Ecto neural progenitor cell (in vitro differentiated cells): Measurements from ENCODE around the gene EVI5.

Experiments used
- DNase-seq: peaks from one replicate; pipeline ENCODE4 v3.0.0-alpha.2; 2018; ENCODE audit warnings: low spot score

The EVI5 gene

DNA sequence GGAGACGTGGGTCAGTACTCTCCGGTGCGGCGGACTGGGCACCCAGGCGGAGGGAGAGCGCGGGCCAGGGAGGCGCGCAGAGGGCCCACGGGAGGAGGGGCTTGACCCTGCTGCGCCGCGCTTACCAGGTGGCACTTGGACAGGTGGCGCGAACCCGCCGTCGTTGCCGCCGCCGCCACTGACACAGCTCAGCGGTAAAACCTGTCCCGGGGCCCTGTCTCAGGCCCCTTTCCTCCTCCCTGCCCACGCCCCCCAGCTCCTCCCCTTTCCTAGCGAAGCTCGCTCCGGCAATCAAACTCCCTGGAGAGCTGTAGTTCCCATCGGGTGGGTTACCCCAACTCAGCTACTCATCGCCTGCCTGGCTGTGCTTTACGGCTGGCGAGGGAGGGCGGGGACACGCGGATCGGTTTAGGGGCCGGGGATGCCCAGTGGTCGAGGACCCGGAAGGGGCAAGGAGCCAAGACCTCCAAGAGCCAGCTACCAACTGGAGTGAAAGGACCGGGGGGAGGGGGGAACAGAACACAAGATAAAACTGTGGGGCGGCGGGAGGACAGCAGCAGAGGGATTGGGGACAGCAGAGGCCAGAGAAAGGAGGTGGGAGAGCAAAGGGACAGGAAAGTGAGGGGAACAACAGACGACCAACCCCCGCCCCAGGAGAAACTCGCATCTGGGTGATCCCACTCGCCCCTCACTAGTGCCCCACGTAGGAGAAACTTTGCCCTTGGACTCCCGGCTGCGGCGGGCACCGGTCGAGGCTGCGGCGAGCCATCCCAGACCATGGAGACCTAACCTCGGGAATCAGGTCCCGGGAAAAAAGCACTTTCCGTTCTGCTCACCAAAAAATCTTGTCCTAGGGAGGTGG, 301.1 kb downstream of the EVI5 start:
- DNase-seq = peak; percentile 74

DNA sequence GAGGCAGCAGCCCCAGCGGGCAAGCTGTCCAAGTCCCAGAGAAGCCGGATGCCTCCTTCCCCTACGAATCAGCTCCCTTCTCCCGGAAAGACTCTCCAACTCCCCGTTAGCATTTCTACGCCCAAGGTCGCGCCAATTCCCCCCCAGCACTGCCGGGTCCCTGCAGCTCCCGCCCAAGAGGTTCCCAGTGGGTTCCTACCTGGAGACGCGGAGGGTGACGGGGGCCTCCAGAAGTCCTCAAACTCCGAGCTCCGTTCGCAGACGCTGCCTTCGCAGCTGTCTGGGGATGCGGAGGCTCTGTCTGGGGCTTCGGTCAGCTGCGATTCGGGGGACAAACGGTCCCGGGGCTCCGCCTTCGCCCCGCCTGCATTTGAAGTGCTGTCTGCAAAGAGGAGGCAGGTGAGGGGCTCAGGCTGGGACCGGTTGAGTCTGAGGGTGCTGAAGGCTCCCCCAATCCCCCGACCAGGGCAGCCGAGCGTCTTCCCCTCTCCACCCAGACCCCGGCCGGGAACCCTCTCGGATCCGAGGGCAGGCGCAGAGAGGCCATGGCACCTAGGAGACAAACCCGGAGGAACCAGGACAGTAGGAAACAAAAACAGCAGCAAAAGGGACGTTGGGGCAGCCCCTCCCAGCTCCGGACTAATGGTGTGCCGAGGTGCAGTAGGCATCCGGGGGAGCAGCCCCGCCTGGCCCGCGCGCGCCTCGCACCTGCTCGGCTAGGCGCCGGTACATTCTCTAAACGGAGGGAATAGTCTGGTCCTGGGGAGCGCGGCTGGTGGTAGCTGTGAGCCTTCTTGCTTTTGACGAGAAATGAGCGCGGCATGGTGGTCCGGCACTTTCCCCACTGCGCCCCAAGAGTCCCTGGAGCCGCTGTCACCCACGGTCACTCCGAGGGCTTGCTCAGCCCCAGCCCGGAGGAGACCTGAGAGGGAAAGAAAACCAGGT, 302.0 kb downstream of the EVI5 start:
- peak; percentile 68 for DNase-seq

DNA sequence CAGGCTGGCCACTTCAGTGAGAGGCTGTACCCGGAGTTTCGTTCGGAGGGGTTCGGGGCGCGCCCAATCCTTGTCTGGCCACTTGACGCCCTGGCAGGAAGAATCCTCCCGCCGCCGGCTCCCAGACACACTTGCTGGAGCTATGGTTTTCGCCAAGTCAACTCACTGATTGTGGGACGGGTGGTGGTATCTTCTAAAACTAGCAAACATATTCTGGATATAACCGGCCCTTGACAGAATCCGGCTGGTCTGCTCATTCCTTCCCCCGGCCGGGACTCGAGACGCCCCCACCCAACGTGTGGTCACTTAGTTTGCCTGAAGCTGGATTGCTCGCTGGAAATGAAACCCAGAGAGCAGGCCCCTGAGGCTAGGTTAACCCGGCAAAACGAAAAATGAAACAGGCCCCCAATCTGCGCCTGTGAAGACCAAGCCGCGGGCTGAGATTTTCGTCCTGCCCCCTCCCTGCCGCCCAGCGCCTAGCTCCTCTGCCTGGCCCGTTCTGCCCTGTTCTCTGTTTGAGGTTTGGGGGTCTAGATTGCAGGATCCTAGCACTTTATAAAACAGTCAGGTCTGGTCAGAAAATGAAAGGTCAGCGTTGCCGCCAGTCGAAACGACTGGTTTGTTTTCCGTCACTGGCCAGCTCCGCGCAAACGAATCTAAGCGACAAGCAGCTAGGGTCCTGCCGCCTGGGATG, 302.8 kb downstream of the EVI5 start:
- DNase-seq = peak; percentile 61

DNA sequence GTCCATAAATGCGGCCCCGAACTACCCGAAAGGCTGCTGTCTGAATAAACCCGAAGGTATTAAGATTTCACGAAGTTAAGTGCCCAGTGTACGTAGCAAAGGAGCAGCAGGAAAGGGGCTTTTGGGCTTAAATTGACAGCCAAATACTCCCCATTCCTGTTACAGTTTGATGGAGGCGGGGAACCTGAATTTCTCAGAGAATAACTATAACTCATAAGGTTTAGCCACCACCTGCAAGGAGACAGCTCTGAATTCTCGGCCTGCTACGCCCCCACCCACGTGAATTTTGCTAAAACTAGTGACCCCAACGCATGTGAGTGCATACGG, 303.3 kb downstream of the EVI5 start:
- no peak for DNase-seq

DNA sequence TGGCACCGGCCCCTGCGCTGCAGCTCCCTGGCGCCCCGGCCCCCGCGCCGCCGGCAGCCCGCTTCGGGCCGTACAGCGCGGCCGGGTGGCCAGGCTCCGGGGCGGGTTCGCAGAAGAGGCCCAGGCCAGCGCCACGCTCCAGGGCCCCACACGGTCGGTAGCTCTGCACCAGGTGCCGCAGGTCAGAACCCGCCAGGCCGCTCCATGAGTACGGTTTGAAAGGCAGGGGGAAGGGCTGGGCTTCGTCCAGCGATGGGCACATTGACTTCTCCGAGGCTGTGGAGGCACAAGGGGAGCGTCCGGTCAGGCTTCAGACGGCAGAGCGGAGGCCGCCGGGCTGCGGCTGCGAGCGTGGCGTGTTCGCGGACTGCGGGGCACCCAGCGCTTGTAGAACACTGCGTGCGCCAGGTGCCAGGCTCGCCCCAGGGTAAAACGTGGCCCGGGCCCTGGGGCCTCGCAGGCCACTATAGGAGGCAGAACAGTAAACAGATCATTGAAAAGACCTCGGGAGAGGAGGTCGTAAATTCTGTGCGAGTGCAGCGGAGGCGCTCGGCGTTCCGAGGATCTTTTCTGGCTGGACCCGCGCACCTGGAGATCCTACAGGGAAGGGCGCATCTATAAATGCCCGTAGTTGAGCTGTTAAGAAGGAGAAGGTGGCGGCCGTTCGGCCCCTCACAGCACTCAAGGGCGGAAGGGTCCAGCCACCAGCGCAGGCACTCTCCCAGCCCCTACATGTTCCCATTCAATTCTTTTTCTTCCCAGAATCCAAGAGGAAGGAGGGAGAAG, 303.9 kb downstream of the EVI5 start:
- DNase-seq = peak; percentile 64

DNA sequence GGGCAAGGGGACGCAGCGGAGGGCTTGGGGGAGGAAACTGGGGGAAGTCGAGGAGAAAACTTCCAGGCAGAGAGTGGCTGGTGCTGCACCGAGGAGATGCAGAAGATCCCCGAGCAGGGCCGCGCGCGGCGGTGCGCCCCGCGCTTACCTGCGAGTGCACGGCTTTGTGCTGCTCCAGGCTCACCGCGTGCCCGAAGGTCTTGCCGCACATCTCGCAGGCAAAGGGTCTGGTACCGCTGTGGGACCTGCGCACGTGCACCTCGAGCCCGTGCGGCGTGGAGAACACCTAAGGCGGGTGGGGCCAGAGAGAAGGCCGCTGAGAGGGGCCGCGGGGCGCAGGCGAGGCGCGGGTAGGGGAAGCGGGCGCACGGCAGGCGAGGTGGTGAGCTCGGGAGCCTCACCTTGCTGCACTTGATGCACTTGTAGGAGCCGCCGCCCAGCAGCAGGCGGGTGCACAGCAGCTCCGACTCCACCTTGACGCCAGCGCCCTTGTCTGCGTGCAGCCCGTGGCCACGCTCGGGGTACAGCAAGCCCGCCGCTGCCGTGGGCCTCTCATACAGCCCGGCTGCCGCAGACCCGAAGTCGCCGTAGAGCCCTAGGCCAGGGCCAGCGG, 304.6 kb downstream of the EVI5 start:
- peak; percentile 59 for DNase-seq

DNA sequence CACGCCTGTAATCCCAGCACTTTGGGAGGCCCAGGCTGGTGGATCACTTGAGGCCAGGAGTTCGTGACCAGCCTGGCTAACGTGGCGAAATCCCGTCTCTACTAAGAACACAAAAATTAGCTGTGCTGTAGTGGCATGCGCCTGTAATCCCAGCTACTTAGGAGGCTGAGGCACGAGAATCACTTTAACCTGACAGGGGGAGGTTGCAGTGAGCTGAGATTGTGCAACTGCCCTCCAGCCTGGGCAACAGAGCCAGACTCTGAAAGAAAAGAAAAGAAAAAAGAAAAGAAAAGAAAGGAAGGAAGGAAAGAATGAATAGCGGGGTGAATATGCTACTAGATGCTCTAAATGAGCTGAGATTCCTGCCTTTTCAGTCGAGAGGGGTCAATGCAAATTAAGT, 305.3 kb downstream of the EVI5 start:
- no peak for DNase-seq

DNA sequence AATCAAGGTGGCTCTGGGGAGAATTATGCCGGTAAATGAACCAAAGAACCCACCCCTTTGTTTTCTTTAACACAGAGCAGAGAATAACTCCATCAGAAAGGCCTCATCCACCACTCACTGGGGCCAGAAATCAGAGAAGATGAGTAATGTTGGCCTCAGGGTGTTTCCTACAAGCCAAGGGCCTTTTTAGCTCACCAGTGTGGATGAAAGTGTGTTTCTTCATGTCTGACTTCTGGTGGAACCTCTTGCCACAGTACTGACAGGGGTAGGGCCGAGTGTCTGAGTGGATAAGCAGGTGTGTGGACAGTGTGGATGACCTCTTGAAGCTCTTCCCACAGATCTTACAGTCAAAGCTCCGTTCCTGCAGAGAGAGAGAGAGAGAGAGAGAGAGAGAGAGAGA, 306.5 kb downstream of the EVI5 start:
- DNase-seq = no peak

DNA sequence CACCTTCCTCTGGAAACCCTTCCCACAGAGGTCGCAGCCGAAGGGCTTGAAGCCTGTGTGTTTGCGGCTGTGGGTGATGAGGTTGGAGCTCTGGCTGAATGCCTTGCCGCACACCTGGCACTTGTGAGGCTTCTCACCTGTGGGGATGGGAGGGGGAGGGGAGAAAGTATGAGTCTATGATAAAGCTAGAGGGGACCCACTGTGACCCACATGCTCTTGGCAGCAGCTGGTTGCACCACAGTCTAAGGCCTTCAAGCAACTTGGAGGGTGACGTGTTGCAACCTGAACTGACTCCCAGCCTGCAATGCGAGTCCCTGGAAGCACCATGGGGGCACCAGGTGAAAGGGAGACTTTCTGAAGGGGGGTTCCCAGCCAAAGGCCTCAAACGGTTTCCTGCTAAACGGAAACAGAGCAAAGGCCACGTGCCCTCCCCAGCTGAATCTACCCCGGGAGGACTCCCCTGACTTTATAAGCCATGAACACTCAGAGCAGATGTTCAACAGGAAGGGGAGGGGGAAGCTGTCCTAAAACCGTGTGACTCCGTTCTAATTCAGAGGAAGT, 308.8 kb downstream of the EVI5 start:
- DNase-seq = no peak

DNA sequence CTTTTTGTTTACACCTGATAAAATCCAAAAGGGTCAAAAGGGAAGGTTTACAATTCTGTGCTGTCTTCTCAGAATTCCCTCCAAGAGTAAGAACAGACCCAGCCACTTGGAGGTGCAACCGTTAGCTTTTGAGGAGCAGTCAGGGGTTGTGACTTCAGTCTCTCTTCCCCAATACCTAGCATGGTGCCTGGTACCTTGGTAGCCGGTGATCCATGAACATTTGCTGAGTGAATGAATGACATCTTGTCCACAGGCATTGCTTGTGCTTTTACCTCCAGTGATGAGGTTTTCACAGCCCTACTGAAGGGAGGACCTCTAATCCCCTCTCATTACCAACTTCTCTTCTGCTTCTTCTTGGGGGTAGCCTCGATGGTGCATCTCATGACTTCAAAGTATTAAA, 309.9 kb downstream of the EVI5 start:
- no peak for DNase-seq

DNA sequence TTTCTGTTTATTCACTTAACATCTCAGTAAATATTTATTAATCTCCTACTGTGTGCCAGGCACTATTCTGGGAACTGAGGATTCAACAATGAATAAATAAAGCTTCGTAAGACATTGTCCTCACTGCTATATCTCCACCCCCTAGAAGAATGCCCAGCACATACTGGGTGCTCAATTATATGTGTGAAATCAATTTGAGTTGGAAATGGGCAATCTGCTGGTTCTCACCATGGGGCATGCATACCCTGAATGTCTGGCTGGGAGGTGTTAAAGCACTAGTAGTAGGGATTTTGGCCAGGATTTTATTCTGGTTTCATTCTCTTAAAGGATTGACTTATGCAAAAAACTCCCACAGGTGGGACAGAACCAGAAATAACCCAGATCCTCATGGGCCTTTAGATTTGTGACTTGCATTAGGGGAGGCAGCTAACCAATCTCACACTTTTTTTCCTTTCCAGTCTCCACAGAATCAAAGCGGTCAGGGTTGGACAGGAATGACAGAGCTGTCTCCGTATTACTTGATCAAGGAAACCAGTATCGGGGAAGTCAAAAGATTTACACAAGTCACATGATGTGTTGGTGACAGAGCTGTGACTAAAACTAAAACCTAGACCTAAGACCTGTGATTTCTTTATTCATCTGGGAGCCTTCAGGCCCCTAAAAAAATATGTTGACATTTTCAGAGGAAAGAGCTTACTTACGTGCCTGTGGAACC, 311.0 kb downstream of the EVI5 start:
- no peak for DNase-seq

DNA sequence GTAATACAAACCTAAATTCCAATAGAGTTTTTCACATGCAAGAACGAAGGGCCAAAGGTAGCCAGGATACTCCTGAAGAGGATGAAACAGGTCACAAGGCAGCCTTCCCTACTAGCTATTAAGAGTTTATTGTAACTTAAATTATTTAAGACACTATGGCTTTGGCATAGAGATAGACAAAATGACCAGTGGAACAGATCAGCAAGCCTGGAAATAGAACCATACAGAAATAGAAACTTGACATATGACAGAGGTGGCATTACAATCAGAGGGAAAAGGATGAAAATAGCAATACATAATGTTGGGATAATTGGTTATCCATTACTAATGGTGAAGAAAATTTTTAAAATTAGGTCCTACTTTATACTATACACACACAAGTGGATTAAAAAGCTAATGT, 314.7 kb downstream of the EVI5 start:
- no peak for DNase-seq

DNA sequence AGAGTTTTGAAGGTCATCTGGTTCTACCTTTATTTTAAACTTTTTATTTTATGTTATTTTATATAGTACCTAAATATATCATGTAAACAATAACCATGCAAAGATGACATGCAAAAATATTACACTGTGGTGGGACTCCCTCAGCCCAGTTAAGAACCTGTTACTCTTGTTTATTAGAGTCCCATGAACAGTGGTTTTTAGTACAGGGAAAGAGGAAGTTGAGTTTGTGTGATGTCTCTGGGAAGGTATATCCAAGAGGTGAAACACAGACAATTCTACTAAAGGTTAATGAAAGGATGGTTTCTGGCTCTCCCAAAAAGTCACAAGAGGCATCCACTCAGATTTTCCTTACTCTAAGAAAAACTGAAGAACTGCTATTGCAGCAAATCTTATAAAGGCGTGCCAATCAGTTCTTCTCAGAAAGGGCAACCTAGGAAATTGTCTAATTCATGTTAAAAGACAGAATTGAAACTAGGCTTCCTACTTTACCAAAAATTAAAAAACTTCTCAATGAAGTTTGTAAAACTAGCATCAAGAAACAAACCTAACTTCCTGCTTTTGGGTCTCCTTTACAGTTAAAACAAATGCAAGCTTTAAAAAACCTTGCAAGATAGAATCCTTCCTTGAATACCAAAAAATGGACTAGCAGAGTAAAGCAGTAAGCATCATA, 318.1 kb downstream of the EVI5 start:
- DNase-seq = no peak

DNA sequence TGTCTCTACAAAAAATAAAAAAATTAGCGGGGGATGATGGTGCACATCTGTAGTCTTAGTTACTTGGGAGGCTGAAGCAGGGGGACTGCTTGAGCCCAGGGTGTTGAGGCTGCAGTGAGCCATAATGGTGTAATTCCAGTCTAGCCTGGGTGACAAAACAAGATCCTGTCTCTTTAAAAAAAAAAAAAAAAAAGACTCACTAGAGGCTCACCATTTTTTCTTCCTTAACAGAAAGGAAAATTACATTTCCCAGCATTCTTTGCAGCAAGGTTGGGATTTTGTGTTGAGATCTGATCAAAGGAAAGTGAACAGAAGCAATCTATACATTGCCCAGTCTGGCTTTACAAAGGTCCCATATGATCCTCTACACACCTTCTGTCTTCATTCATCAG, 319.7 kb downstream of the EVI5 start:
- DNase-seq = no peak

DNA sequence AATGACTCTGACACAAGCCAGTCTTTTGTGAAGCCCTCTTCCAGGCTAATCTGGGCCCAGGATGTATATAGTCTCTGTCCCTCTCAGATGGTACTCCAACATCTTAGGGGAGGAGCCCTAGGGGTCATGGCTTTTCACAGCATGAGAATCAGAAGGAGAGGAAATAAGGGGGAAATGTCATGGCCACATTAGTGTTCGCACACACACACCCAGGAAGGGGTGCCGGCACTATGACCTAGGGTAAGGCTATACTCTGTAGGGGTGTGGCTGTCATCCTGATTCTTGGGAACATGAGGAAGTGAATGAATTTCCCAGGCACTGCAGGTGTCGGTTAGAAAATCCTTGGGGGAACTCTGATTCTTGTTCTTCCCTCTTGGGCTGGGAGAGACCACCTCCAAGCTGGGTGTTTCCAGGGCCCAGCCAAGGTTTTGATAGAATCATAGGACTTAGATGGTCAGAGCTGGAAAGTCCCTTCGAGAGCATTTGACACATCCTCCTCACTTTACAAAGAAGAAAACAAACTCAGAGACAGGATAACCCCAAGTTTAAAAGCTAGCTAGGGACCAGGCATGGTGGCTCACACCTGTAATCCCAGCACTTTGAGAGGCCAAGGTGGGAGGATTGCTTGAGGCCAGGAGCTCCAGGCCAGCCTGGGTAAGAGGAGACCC, 320.2 kb downstream of the EVI5 start:
- no peak for DNase-seq

DNA sequence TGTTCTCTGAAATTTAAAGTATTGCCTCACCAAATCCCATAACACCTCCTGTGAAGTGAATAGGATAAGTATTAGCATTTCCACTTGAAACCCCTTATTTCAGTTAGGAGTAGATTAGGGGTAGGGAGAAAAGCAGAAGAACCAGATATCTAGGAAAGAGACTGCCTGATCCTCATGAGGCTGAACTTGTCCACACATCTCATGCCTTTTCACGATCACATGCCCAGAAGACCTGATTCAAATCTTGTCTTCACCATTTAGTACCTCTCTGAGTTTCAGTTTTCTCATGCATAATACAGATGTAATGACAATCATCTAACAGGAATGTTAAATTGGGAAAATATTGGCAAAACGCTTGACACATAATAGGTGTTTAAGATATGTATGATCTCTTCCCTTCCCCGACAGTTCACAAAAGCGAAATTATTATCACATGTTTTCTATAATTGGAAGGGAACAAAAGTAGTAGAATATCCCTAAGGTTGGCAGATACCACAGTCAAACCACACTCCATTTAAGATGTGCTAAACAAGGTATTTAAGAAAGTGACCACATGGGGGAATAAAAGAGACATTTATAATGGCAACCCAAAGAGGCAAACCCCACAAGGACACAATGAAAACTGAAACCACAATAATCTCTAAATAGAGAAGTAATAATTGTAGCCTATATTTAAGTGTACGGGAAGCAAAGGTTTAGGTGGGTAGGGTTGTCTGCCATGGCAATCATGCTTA, 323.4 kb downstream of the EVI5 start:
- DNase-seq = no peak

DNA sequence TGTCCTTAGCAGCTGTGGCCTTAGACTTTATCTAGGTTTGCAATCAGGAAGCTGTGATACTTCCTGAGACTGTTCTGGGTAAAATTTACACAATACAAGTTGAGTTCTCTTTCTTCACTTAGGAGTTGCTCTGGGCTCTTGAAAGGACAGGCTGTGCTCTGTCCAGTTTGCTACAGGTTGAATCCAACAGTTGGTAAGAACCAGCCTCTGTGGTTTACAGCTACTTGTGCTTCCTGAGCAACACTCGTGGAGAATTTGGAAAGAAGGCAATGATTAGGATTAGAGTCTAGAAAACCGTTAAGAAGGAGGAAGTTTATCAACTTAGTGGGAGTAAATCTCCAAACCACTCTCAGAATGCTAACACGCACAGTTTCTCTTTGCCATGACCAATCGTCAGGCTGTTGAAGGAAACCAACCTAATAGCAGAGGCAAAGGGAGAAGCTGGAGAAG, 325.0 kb downstream of the EVI5 start:
- DNase-seq = no peak
